ENCODE results near the gene PRKACA.

The PRKACA gene

GRCh38 chr19:14096272-14096992 is 21.1 kb downstream of the PRKACA start:
- in situ Hi-C loops (cut with MboI; ENCODE audit: low sequenced_read_pairs): no loop called here

DNA sequence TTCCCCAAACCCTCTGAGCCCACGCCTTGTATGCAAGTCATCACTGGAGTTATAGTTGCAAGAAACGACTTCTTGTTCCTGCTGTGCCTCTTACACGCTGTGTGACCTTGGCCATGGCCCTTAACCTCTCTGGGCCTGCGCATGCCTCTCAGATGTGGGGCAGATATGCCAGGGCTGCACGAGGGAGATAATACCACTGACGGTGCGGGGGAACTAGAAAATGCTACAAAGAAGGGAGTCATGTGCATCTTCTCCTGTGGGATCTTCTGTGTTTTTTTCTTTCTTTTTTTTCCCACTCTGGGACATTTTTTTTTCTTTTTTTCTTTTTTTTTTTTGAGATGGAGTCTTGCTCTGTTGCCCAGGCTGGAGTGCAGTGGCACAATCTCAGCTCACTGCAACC is 22.7 kb downstream of the PRKACA start:
- in situ Hi-C loops (cut with MboI; ENCODE audit: low sequenced_read_pairs): no loop called here

- in situ Hi-C loops (cut with MboI; ENCODE audit: low sequenced_read_pairs): no loop called here
Measured at GRCh38 chr19:14093117-14093823, 24.3 kb downstream of the PRKACA start.

DNA sequence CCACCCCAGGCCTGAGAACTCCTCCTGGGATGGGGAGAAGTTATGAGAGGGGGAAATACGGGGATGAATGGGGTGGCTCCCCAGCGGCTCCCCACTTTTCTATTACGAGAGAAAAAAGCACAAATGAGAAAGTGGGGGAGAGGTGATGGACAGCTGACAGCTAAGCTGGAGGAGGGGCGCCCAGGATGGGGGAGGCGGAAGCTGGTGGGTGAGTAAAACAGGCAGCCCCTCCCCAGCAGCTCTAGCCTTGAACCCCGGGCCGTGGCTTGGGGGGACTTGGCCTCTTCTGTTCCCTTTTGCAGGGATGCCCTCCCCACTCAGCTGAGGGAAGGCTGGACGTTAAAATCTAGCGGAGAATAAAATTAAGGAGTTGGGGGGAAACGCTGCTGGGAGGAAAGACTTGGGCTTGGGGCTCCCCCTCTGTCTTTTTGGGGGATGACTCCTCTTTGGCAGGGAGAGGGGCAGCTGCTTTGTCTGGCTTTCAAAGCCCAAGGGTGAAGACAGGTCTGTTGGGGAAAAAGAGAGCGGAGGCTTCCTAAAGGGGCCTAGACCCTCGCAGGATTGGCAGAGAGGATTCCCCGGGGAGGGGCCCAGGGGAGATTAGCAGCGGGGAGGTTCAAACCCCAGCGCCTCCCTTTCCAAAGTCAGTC is 25.6 kb downstream of the PRKACA start:
- in situ Hi-C loops (cut with MboI; ENCODE audit: low sequenced_read_pairs): no loop called here

DNA sequence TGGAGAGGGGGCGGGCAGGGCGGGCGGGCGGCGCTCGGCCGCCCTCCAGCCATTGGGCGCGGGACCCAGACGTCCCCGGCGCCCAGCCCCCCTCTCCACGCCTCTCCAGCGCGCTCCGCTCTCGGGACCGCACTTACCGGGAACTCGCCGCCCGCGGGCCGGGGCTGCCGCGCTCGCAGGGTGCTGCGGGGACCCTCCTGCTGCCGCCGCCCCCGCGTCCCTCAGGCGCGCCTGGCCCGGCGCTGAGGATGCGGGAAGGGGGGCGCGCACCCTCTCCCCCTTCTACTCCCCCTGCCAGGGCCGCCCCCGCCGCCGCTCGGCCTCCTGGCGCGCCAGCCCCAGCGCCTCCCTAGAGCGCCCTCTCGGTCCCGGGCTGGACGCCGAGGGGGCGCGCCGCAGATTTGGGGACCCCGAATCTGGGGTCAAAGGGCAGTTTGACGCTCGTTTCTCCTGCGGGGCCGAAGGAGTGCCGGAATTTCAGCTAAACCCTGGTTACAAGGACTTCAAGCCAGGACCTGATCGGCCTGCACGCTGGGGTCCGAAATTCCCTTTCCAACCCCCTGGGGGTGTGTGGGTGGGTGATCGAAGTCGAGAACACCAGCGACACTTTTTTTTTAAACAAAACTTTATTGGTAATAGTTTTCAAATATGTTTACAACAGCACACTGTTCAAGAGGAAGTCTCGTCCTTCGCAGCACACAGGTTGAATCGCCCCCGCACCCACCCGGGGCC is 26.3 kb downstream of the PRKACA start:
- in situ Hi-C loops (cut with MboI; ENCODE audit: low sequenced_read_pairs): no loop called here

GRCh38 chr19:14090509-14091080 is 27.0 kb downstream of the PRKACA start, which contains the start of gene SAMD1:
TSS of gene SAMD1 (minus strand) at chr19:14090751.
- in situ Hi-C loops (cut with MboI; ENCODE audit: low sequenced_read_pairs): no loop called here

DNA sequence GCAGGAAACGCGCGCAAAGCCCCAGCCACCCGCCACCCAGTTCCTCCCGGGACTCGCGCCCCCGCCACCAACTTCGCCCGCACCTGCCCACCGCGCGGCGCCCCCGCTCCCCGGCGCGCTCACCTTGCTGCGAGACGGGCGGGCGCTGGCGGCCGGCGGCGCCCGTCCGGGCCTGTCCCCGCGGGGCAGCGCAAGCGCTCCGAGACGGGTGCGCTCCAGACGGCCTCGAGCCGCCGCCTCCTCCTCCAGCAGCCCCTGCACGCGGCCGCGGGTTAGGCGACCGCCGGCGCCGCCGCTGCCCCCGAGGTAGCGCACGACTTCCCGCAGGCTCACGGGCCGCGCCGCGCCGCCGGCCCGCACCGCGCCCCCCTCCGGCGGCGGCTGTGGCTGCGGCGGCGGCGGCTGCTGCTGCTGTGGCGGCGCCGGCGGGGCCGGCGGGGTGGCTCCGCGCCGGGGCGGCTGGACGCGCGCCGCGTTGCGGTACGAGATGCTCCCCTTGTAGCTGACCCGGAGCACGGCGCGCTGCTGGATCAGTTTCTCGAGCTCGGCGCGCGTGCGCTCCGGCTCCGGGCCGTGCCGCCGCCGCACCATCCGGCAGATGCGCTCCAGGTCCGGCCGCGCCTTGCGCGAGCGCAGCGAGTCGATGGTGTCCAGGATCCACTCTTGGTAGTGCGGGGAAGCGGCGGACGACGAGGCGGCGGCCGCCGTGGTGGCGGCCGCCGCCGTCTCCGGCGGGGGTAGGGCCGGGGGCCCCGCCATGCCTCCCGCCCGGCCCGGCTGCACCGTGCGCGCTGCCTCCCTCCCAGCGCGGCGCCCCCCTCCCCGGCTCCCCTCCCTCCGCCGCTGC is 27.7 kb downstream of the PRKACA start:
- in situ Hi-C loops (cut with MboI; ENCODE audit: low sequenced_read_pairs): no loop called here

DNA sequence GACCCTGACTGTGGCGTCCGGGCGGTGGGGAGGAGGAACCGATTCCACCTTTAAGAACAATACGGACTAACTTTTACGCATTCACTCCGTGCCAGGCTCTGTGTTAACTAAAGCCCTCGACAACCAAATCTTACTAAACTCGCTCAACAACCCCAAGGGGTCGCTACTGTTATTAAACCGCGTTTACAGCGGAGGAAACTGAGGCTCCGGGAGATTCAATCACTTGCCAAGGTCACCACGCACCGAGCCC is 28.2 kb downstream of the PRKACA start:
- in situ Hi-C loops (cut with MboI; ENCODE audit: low sequenced_read_pairs): no loop called here

DNA sequence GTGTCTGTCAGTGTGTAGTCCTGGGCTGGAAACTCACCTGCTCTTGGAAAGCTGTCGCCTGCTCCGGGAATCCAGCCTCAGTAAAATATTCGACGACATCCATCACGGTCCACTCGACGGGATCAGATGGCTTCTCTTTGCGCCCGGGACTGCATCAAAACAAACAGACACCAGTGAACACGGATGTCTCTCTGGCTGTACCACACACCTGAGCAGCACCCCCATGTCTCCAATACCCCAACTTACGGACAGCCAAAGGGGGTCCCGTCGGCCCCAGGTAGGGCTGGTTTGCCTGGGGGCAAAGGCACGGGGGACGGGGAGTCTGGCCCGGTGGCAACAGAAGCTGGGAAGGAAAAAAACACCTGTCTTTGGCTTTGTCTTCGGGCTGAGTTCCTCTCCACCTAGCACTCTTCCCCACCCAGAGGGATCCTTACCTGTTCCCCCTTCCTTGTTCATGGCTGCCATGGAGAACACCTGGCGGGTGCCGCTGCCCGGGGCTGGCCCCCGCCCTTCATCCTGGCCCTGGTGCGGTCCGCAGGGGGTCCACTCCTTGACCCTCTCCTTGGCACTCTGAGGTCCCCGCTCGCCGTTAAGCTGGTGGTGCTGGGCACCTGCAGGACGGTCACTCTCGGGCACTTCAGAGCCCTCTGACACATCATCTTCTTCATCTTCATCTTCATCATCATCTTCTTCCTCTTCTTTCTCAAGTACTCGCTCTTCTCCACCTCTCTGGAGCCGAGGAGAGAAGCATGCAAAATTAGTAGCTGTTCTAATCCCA is 28.7 kb downstream of the PRKACA start:
- in situ Hi-C loops (cut with MboI; ENCODE audit: low sequenced_read_pairs): no loop called here

GRCh38 chr19:14086098-14086497 is 31.5 kb downstream of the PRKACA start:
- in situ Hi-C loops (cut with MboI; ENCODE audit: low sequenced_read_pairs): no loop called here

GRCh38 chr19:14085309-14085995 is 32.1 kb downstream of the PRKACA start, which contains the start of gene C19orf67:
TSS of gene C19orf67 (minus strand) at chr19:14085783. CDS start at chr19:14085627, 156 bp downstream.
- in situ Hi-C loops (cut with MboI; ENCODE audit: low sequenced_read_pairs): no loop called here

GRCh38 chr19:14082675-14082960 is 34.9 kb downstream of the PRKACA start:
- in situ Hi-C loops (cut with MboI; ENCODE audit: low sequenced_read_pairs): no loop called here

- in situ Hi-C loops (cut with MboI; ENCODE audit: low sequenced_read_pairs): no loop called here
Measured at GRCh38 chr19:14081797-14082674, 35.5 kb downstream of the PRKACA start.

DNA sequence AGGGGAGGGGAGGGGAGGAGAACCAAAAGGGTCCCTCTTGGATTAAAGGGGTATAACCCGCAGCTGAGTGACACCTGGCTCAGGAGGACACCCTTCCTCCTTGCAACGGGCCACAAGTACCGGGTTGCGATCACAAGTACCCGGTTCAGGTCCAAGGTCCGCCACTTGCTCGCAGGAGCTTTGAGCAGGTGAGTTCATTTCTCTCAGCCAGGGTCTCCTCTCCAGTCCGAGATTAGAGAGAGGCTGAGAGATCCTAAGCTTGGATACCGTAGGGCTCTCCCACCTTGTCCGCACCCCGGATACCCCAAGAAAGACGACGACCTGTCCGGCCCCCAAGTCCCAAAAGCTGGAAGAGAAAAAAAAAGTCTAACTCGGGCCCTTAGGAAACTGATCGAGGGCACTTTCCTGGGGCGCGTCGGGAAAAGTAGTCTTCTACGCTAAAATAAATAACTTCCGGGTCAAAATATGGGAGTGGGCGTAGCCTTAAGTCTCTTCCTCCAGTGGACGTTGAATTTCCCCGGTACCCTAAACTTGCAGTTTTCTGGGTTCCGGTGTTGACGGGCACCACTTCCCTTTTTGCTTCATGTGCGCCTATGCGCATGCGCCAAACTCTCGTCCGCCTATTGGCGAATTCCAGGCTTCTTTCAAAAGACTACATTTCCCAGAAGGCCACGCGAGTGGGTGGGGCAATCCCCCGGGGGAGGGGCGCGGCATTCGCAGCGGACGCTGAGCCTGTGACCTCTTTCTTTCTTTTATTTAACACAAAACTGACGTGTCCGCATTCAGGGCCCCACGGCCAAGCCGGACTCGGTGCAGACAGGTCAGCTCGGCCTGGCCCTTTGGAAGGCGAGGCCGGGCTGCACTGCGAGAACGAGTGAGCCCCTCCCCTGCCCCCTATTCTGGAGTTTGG is 36.4 kb downstream of the PRKACA start:
- in situ Hi-C loops (cut with MboI; ENCODE audit: low sequenced_read_pairs): no loop called here

GRCh38 chr19:14078411-14078810 is 39.2 kb downstream of the PRKACA start:
- in situ Hi-C loops (cut with MboI; ENCODE audit: low sequenced_read_pairs): loop anchor here (10.0 kb wide), 1 partner anchor 194 kb away; no protein-coding TSS in a partner anchor

DNA sequence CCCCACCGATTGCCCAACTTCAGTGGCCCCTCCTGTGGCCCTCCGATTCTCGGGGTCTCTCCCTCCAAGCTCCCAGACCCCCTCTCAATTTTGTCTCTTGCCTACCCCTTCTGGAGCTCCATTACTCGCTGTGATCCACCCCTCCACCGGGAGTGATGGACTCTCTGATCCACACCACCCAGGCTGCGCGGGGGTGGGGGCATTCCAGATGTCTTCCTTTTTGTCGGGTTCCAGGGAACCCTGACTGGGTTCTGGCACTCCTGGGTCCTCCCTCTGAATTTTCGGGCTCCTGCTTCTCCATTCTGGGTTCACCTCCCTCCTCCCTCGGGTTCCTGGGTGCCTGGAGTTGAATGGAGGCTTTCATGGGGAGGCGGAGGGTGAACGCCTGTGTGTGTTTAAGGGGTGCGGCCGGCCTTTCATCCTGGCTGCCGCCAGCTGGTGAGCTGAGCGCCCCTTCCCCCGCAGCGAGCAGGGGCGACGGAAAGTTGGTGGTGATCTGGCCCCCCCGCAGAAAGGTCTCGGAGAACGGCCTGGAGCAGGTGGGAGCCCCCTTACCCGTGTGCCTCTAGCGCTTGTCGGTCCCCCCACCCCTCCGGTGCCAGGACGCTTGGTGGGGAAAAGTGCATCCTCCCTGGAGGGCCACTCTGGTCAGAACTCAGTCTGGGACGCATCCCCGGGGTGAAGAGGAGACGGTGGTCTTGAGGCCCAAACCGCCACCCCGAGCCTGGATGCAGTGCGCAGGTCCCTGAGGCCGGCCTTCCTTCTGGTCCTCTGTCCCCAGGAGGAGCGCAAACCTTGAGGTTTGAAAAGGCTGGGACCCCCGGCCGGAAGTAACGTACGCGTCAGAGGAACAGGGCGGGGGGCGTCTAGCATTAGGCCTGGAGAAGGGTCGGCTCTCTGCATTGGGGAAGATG is 43.4 kb downstream of the PRKACA start:
- in situ Hi-C loops (cut with MboI; ENCODE audit: low sequenced_read_pairs): loop anchor here (10.0 kb wide), 1 partner anchor 189 kb away; no protein-coding TSS in a partner anchor

All from HL-60/S4 treated with phorbol 12-myristate 13-acetate at 8.2 ng/mL for 4 days and 3 days (cell line).